ENCODE results near the gene FRYL. TPM values are rescaled to one million over a fixed set of nuclear protein-coding genes. Genes with fewer than 3 reads are reported as not detected.
"Not testable (repeated sequence)": the region's sequence is repeated elsewhere in the genome, so short reads cannot be mapped to it uniquely, and the experiment has no call there.

The FRYL gene
- total and polyA plus RNA-seq, 2 donors (not counting 1 experiment from before 2014, with no cell fraction given) = 20.3 to 61.4 TPM

- no peak overlapping the region for H3K4me3 ChIP-seq (replicated peaks in 1 of 4; ENCODE audit: control extremely low read depth in 1 of 4, insufficient read depth in 1 of 4, low read depth in 3 of 4, low read length in 4 of 4)
- H3K27ac ChIP-seq (ENCODE audit: insufficient read depth, low read length) = no peak overlapping the region
- H3K9me3 ChIP-seq (ENCODE audit: control insufficient read depth, insufficient read depth, low read depth, low read length) = no peaks in the 10 kb centered on the region
- no peaks in the 10 kb centered on the region for H3K36me3 ChIP-seq (ENCODE audit: control insufficient read depth, insufficient read depth, low read length)
- no peaks in the 10 kb centered on the region for H3K4me1 ChIP-seq (ENCODE audit: control insufficient read depth, extremely low read depth, insufficient read depth, low read length)
- no peak overlapping the region for H3K4me2 ChIP-seq (ENCODE audit: extremely low read depth, insufficient read depth, low read length)
- no peak overlapping the region for H2AFZ ChIP-seq (ENCODE audit: low read length)
- peaks cover 39% of the 10 kb centered on the region for H3K79me2 ChIP-seq (ENCODE audit: control insufficient read depth, insufficient read depth, low read length)
- no peak for TF ChIP-seq CTCF (conservative IDR thresholded peaks at IDR 0.05 in 1 of 2, IDR thresholded peaks at IDR 0.05 in 1 of 2; ENCODE audit: low read depth in 1 of 2, low read length in 2 of 2)
- H3K9ac ChIP-seq (ENCODE audit: insufficient read depth, low read length) = no peak overlapping the region
- DNase-seq (ENCODE audit: low read depth in 2 of 2) = no peak
- H3K27me3 ChIP-seq (ENCODE audit: control insufficient read depth, insufficient read depth, low read length) = no peaks in the 10 kb centered on the region
- H4K20me1 ChIP-seq (ENCODE audit: control insufficient read depth, extremely low read depth, insufficient read depth, low read length) = no peaks in the 10 kb centered on the region
These were observed 40.5 kb downstream of the FRYL start for GRCh38 chr4:48739560-48740019.

GRCh38 chr4:48738856-48739255 is 41.2 kb downstream of the FRYL start:
- H3K79me2 ChIP-seq (ENCODE audit: control insufficient read depth, insufficient read depth, low read length) = peaks cover 42% of the 10 kb centered on the region
- no peaks in the 10 kb centered on the region for H4K20me1 ChIP-seq (ENCODE audit: control insufficient read depth, extremely low read depth, insufficient read depth, low read length)

GRCh38 chr4:48728906-48729496 is 51.1 kb downstream of the FRYL start:
- not testable (repeated sequence) for H4K20me1 ChIP-seq (ENCODE audit: control insufficient read depth, extremely low read depth, insufficient read depth, low read length); H3K4me2 ChIP-seq (ENCODE audit: extremely low read depth, insufficient read depth, low read length); H3K27me3 ChIP-seq (ENCODE audit: control insufficient read depth, insufficient read depth, low read length); DNase-seq (ENCODE audit: low read depth in 2 of 2); H3K27ac ChIP-seq (ENCODE audit: insufficient read depth, low read length); H2AFZ ChIP-seq (ENCODE audit: low read length); H3K9ac ChIP-seq (ENCODE audit: insufficient read depth, low read length); H3K4me1 ChIP-seq (ENCODE audit: control insufficient read depth, extremely low read depth, insufficient read depth, low read length); H3K9me3 ChIP-seq (ENCODE audit: control insufficient read depth, insufficient read depth, low read depth, low read length); H3K36me3 ChIP-seq (ENCODE audit: control insufficient read depth, insufficient read depth, low read length); H3K4me3 ChIP-seq (replicated peaks in 1 of 4; ENCODE audit: control extremely low read depth in 1 of 4, insufficient read depth in 1 of 4, low read depth in 3 of 4, low read length in 4 of 4)
- peaks cover 43% of the 10 kb centered on the region for H3K79me2 ChIP-seq (ENCODE audit: control insufficient read depth, insufficient read depth, low read length)

More at GRCh38 chr4:48738856-48739255, 41.2 kb downstream of the FRYL start:
- Histone ChIP-seq H3K9me3 (ENCODE audit: control insufficient read depth, insufficient read depth, low read depth, low read length) (no peaks in the 10 kb centered on the region), H3K9ac (ENCODE audit: insufficient read depth, low read length) (no peak overlapping the region), H3K27ac (ENCODE audit: insufficient read depth, low read length) (no peak overlapping the region), H3K36me3 (ENCODE audit: control insufficient read depth, insufficient read depth, low read length) (no peaks in the 10 kb centered on the region), H3K4me2 (ENCODE audit: extremely low read depth, insufficient read depth, low read length) (no peak overlapping the region), H3K27me3 (ENCODE audit: control insufficient read depth, insufficient read depth, low read length) (no peaks in the 10 kb centered on the region), H3K4me3 (replicated peaks in 1 of 4; ENCODE audit: control extremely low read depth in 1 of 4, insufficient read depth in 1 of 4, low read depth in 3 of 4, low read length in 4 of 4) (no peak overlapping the region), H3K4me1 (ENCODE audit: control insufficient read depth, extremely low read depth, insufficient read depth, low read length) (no peaks in the 10 kb centered on the region), H2AFZ (ENCODE audit: low read length) (no peak overlapping the region)
- no peak for DNase-seq (ENCODE audit: low read depth in 2 of 2)
- no peak for TF ChIP-seq CTCF (conservative IDR thresholded peaks at IDR 0.05 in 1 of 2, IDR thresholded peaks at IDR 0.05 in 1 of 2; ENCODE audit: low read depth in 1 of 2, low read length in 2 of 2)
- TF ChIP-seq EZH2 (IDR thresholded peaks at IDR 0.05; ENCODE audit: low read length, missing control alignments) = no peak

Measured in fibroblast of lung (primary cell).